ENCODE data around the gene SIRPB2.

- TF ChIP-seq ZZZ3 (IDR thresholded peaks at IDR 0.05; ENCODE audit: control insufficient read depth, insufficient read length, low read depth) (no peak), FOS (IDR thresholded peaks at IDR 0.05; ENCODE audit: borderline replicate concordance, extremely low read depth, insufficient read length) (no peak), POLR2A (IDR thresholded peaks at IDR 0.05; ENCODE audit: low read depth, low read length) (no peak), CTCF (IDR thresholded peaks at IDR 0.05 in 2 of 3, conservative IDR thresholded peaks at IDR 0.05 in 1 of 3; ENCODE audit: control insufficient read depth in 2 of 3, extremely low read depth in 1 of 3, insufficient read depth in 1 of 3, low read depth in 3 of 3, low read length in 3 of 3) (no peak), CBX3 (IDR thresholded peaks at IDR 0.05; ENCODE audit: borderline replicate concordance, low read depth) (no peak), POLR2AphosphoS5 (IDR thresholded peaks at IDR 0.05; ENCODE audit: low read length) (no peak), EGR1 (IDR thresholded peaks at IDR 0.05; ENCODE audit: borderline replicate concordance in 1 of 2, low read depth in 2 of 2, low read length in 2 of 2) (no peak), RFX5 (IDR thresholded peaks at IDR 0.05; ENCODE audit: low read depth, low read length) (no peak), GABPA (IDR thresholded peaks at IDR 0.05; ENCODE audit: low read depth) (no peak), USF1 (IDR thresholded peaks at IDR 0.05; ENCODE audit: borderline replicate concordance, extremely low read length, insufficient read depth, low read depth, low read length) (no peak)
Observed at GRCh38 chr20:1499528-1500420, 8.6 kb upstream of the SIRPB2 start.

Measured in GM12878 (cell line).